Esophagus muscularis mucosa (tissue), 4 donors: ENCODE data around the gene SMCR8.

Experiments
- EP300 ChIP-seq: sonication (generic); formaldehyde crosslinking; IDR thresholded peaks from one replicate; pipeline ENCODE4 v1.6.1; 2017; ENCODE audit warnings: antibody characterized with exemption
- POLR2A ChIP-seq: fragments of 450-650 bp; IDR thresholded peaks from one replicate; pipeline ENCODE4 v1.6.1; 2017; ENCODE audit warnings: antibody characterized with exemption, moderate library complexity, mild to moderate bottlenecking, low read depth
- TF ChIP-seq, protein P1 (sequence below), 3 experiments: fragments of 200-600 bp in 2 of 3; fragments of 450-650 bp in 1 of 3; sonication (generic) in 2 of 3; IDR thresholded peaks; one replicate each; pipeline ENCODE4 v1.5.1; 2017 to 2019; ENCODE audit warnings: antibody characterized with exemption in 3 of 3, mild to moderate bottlenecking in 2 of 3, moderate library complexity in 1 of 3

DNA sequence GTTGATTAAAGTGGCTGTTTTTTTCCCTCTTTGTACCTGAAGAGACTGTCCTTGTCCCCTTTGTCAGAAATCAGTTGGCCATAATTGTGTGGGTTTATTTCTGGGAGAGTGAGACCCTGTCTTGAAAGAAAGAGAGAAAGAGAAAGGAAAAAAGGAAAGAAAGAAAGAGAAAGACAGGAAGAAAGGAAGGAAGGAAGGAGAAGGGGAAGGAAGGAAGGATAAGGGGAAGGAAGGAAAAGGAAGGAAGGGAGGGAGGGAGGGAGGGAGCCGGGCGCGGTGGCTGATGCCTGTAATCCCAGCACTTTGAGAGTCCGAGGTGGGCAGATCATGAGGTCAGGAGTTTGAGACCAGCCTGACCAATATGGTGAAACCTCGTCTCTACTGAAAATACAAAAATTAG is 55.7 kb downstream of the SMCR8 start:
- TF ChIP-seq POLR2A (no peak), EP300 (no peak)
- TF ChIP-seq, protein P1, sequence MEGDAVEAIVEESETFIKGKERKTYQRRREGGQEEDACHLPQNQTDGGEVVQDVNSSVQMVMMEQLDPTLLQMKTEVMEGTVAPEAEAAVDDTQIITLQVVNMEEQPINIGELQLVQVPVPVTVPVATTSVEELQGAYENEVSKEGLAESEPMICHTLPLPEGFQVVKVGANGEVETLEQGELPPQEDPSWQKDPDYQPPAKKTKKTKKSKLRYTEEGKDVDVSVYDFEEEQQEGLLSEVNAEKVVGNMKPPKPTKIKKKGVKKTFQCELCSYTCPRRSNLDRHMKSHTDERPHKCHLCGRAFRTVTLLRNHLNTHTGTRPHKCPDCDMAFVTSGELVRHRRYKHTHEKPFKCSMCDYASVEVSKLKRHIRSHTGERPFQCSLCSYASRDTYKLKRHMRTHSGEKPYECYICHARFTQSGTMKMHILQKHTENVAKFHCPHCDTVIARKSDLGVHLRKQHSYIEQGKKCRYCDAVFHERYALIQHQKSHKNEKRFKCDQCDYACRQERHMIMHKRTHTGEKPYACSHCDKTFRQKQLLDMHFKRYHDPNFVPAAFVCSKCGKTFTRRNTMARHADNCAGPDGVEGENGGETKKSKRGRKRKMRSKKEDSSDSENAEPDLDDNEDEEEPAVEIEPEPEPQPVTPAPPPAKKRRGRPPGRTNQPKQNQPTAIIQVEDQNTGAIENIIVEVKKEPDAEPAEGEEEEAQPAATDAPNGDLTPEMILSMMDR (IDR thresholded peaks at IDR 0.05) = no peak
